GM21515 (cell line): Measurements from ENCODE around the gene FOXL3.
"Not testable (repeated sequence)": the region's sequence is repeated elsewhere in the genome, so short reads cannot be mapped to it uniquely, and the experiment has no call there.

Source experiments
- ATAC-seq: cut with Tn5 transposase; IDR thresholded peaks from one replicate; pipeline ENCODE4 v1.9.1; 2021; ENCODE audit not compliant: unreplicated experiment

Gene FOXL3

GRCh38 chr7:335358-336148, 45.6 kb downstream of the FOXL3 start:
- ATAC-seq = no peak

- not testable (repeated sequence) for ATAC-seq
Observed at GRCh38 chr7:336149-336533, 46.2 kb downstream of the FOXL3 start.

GRCh38 chr7:336810-337566, 47.0 kb downstream of the FOXL3 start:
- no peak for ATAC-seq

- ATAC-seq = no peak
Observed at GRCh38 chr7:337567-337951, 47.6 kb downstream of the FOXL3 start.

GRCh38 chr7:338295-339061, 48.5 kb downstream of the FOXL3 start:
- ATAC-seq = no peak

- no peak for ATAC-seq
Observed at GRCh38 chr7:339062-339342, 49.0 kb downstream of the FOXL3 start.

GRCh38 chr7:339696-340095, 49.7 kb downstream of the FOXL3 start:
- ATAC-seq = no peak

- no peak for ATAC-seq
Observed at GRCh38 chr7:340200-340937, 50.4 kb downstream of the FOXL3 start.
